HL-60 (cell line): ENCODE data around the gene SEPTIN5.

Experiments
- DNase-seq, 2 experiments: peaks; one replicate each; pipeline ENCODE4 v3.0.0-alpha.2; 2010 to 2020; ENCODE audit warnings: low read depth in 1 of 2, low spot score in 1 of 2
- H3K27ac ChIP-seq: fragments of 250-450 bp; sonication (Bioruptor Pico); replicated peaks from 2 replicates; pipeline ENCODE4 v1.5.1; 2020; ENCODE audit warnings: mild to moderate bottlenecking, moderate library complexity
- H3K27me3 ChIP-seq: fragments of 250-450 bp; sonication (Bioruptor Pico); 2 replicates; pipeline ENCODE4 v1.5.1; 2021; ENCODE audit warnings: mild to moderate bottlenecking, moderate library complexity; ENCODE audit not compliant: insufficient read depth, poor library complexity, severe bottlenecking
- H3K4me3 ChIP-seq: replicated peaks from 2 replicates; pipeline ENCODE4 v1.5.1; 2011; ENCODE audit warnings: mild to moderate bottlenecking, control low read depth, low read length; ENCODE audit not compliant: insufficient read depth
- CTCF ChIP-seq: IDR thresholded peaks from one replicate; pipeline ENCODE4 v1.5.1; 2011; ENCODE audit warnings: low read length, control low read depth, inconsistent platforms; ENCODE audit not compliant: insufficient read depth
- GABPA ChIP-seq: IDR thresholded peaks from 2 replicates; pipeline ENCODE4 v1.6.1; 2012; ENCODE audit warnings: low read depth
- POLR2AphosphoS5 ChIP-seq: IDR thresholded peaks from 2 replicates; pipeline ENCODE4 v1.6.1; 2012; ENCODE audit warnings: low read depth
- REST ChIP-seq: IDR thresholded peaks from 2 replicates; pipeline ENCODE4 v1.6.1; 2012; ENCODE audit warnings: low read depth; ENCODE audit not compliant: insufficient replicate concordance
- SPI1 ChIP-seq: IDR thresholded peaks from 2 replicates; pipeline ENCODE4 v1.6.1; 2012; ENCODE audit warnings: low read depth, mild to moderate bottlenecking, borderline replicate concordance

The SEPTIN5 gene

GRCh38 chr22:19755145-19755710, 40.9 kb downstream of the SEPTIN5 start:
- Histone ChIP-seq H3K27me3 (peaks cover 61% of the 10 kb centered on the region), H3K4me3 (no peak overlapping the region), H3K27ac (no peak overlapping the region)
- TF ChIP-seq SPI1 = no peak
- no peak for TF ChIP-seq GABPA
- no peak for TF ChIP-seq REST
- TF ChIP-seq CTCF = no peak
- TF ChIP-seq POLR2AphosphoS5 = no peak
- DNase-seq = no peak

GRCh38 chr22:19755722-19756287, 41.5 kb downstream of the SEPTIN5 start:
- no peak for TF ChIP-seq REST
- TF ChIP-seq GABPA = no peak
- no peak for TF ChIP-seq CTCF
- no peak for TF ChIP-seq SPI1
- TF ChIP-seq POLR2AphosphoS5 = no peak
- H3K27me3 ChIP-seq = peaks cover 61% of the 10 kb centered on the region
- no peak for DNase-seq
- no peak overlapping the region for H3K4me3 ChIP-seq
- H3K27ac ChIP-seq = no peak overlapping the region

DNA sequence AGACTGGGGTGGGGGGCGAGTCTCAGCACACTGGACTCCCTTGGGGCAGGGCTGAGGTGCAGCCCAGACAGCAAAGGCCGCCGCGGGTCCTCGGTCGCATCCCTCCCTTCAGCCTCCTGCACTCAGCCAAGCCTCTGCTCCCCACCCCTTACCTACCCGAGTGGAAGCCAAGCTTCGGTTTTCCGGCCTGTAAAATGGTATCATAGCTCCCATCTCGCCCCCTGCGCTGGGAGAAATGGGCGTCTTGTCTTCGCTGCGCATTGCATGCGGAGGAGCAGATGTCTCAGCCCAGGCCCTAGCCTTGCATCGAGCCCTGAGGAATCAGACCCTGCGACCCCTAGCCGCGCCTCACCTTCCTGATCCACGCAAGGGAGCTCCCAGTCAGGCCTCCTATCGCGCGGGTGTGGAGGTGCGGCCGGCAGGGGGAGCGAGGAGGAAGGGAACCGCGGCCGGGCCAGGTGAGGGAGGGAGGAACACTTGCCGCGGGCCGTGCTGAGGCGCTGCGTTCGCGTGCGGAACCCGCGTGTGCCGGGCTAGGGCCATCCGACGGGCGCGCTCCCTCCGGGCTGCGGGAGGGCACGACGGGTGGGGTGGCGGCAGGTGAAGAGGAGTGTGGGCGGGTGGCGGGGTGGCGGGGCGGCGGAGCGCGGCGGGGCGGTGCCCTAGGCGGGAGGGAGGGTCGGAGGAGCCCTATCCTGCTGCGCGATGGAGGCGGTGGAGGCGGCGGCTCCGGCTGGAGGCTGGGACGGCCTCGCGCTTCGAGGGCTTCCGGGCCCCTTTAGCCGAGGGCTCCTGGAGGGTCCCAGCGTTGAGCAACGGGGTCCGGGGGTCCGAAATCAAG, 42.2 kb downstream of the SEPTIN5 start:
- H3K27me3 ChIP-seq = peaks cover 62% of the 10 kb centered on the region
- H3K4me3 ChIP-seq = peak overlapping the region; percentile 2; the same call in 1 of the 2 replicates
- TF ChIP-seq SPI1 = peak; percentile 19; the same call in 1 of the 2 replicates
- TF ChIP-seq GABPA = no peak
- DNase-seq = peak in 1 of 2 experiments; percentile 49
- no peak overlapping the region for H3K27ac ChIP-seq

DNA sequence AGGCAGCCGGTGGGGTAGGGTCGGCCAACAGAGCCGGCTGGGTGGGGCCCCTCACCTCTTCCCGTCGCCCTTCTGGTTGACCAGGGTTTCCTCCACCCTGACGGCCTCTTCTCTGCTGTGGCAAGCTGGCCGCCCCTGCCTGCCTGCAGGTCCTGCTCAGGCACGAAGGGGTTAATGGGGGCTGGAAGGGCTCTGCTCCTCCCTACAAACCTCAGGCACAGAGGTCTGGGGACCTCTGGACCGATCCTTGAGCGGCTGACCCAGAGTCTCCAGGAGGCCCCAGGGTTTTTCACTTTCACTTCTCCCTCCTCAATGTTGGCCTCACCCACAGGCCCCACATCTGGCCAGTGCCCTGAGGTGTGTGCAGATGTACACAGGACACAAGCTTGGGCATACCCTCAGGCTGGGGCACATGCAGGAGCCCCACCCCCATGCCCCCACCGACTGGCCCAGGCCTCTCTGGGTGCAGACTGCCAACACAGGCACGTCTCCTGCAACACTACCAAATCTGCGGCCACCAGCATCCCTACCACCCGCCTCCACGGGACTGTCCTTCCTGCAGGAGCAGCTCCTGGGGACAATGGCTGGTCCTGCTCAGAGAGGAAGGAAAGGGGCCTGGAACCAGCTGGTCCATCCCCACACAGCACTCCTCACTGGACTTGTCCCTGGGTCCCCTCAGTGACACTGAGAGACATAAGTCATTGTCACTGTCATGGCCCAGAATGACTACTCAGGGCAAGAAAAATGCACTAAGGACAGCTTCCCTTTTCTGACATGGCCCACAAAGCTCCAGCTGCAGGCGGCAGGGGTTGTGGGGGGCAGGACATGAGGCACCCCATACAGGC, 43.1 kb downstream of the SEPTIN5 start:
- no peak for DNase-seq
- no peak overlapping the region for H3K27ac ChIP-seq
- TF ChIP-seq GABPA = no peak
- no peak for TF ChIP-seq POLR2AphosphoS5
- no peak for TF ChIP-seq CTCF
- no peak for TF ChIP-seq REST
- no peak for TF ChIP-seq SPI1
- H3K27me3 ChIP-seq = peaks cover 70% of the 10 kb centered on the region
- peak overlapping the region; percentile 2; the same call in 1 of the 2 replicates for H3K4me3 ChIP-seq
